ENCODE measurements around the gene CLASP1. TPM values are rescaled to one million over a fixed set of nuclear protein-coding genes. Genes with fewer than 3 reads are reported as not detected.

CLASP1 gene
- polyA plus RNA-seq, 1 donor (not counting 4 experiments of a cell fraction or from before 2014, with no cell fraction given): 16.7 TPM

DNA sequence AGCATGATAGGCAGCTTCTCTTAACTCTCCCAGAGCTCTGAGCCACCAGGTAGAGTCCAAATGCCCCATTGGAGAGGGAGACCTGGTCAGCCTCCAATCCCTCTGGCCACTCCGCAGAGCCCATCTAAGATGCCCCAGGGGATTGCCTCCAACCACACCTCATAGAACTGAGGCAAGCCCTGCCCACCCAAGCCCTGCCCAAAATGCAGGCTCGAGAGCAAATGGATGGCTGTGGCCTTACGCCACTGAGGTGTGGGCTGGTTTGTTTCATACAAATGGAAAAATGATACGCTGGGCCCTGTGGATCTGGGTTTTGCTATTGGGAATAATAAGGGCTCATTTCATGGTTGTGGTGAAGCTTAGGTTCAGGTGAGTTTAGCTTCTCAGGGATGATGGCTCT is 361.3 kb downstream of the CLASP1 start:
- no peak overlapping the region for H3K4me2 ChIP-seq (ENCODE audit: control insufficient read depth, extremely low read depth, insufficient read depth, low read depth, low read length)
- DNase-seq (ENCODE audit: low read depth, low spot score): no peak
- H3K36me3 ChIP-seq (ENCODE audit: control insufficient read depth in 2 of 2, extremely low read depth in 1 of 2, insufficient read depth in 2 of 2, low read length in 2 of 2): no peaks in the 10 kb centered on the region
- H3K4me1 ChIP-seq (ENCODE audit: control insufficient read depth, extremely low read depth, insufficient read depth, low read length): peaks cover 18% of the 10 kb centered on the region
- no peak overlapping the region for H3K4me3 ChIP-seq (ENCODE audit: control insufficient read depth in 2 of 3, extremely low read depth in 1 of 3, insufficient read depth in 2 of 3, low read depth in 1 of 3, low read length in 3 of 3)
- H3K9me3 ChIP-seq (ENCODE audit: control insufficient read depth, low read depth, low read length): no peaks in the 10 kb centered on the region
- H3K79me2 ChIP-seq (ENCODE audit: control insufficient read depth, insufficient read depth, low read length): peaks cover 20% of the 10 kb centered on the region
- no peak overlapping the region for H3K9ac ChIP-seq (ENCODE audit: control insufficient read depth, extremely low read depth, insufficient read depth, low read length)
- no peaks in the 10 kb centered on the region for H4K20me1 ChIP-seq (ENCODE audit: control insufficient read depth, extremely low read depth, insufficient read depth, low read length)
- H3K27me3 ChIP-seq (ENCODE audit: control insufficient read depth, extremely low read depth, insufficient read depth, low read length): no peaks in the 10 kb centered on the region
- no peak overlapping the region for H2AFZ ChIP-seq (ENCODE audit: control insufficient read depth, low read length)
- TF ChIP-seq CTCF (optimal IDR thresholded peaks at IDR 0.05 in 1 of 3, IDR thresholded peaks at IDR 0.05 in 1 of 3, conservative IDR thresholded peaks at IDR 0.05 in 1 of 3; ENCODE audit: extremely low read depth in 1 of 3, insufficient read depth in 2 of 3, low read length in 3 of 3) (no peak), EZH2 (IDR thresholded peaks at IDR 0.05; ENCODE audit: low read length) (no peak)
- dilution Hi-C loops (cut with MboI; ENCODE audit: extremely low pct_ligation_motif_present, low sequenced_read_pairs): no loop called here
- H3K9me1 ChIP-seq (ENCODE audit: control insufficient read depth, extremely low read depth, insufficient read depth, low read length): no peaks in the 10 kb centered on the region
- H3K27ac ChIP-seq (ENCODE audit: control insufficient read depth, insufficient read depth, low read length): no peak overlapping the region
- FAIRE-seq: no peak

Small RNAs within 50 kb of the gene (small RNA-seq; reads per million reads assigned to genes)
- gene RF00019 (ENCODE audit: insufficient read length in 3 of 3, low read depth in 3 of 3, low replicate concordance in 1 of 3): 0 reads per million in 3 experiments
- gene RNU4ATAC (ENCODE audit: insufficient read length in 3 of 3, low read depth in 3 of 3, low replicate concordance in 1 of 3): 11.3 to 66.5 (median 39.0) reads per million in 3 experiments

Other genes starting within 250 kb of the CLASP1 start
- not detected in 3 replicates for gene RNU4ATAC, start 118.6 kb downstream of the CLASP1 start, polyA plus RNA-seq
- gene NIFK, start 87.4 kb upstream of the CLASP1 start, polyA plus RNA-seq: 34.8 to 60.4 TPM (median 39.4 TPM) in 3 replicates
- gene TSN, start 106.2 kb upstream of the CLASP1 start, polyA plus RNA-seq: 45.0 to 78.4 TPM (median 53.2 TPM) in 3 replicates

Measured in keratinocyte (primary cell).